DOHH2 (cell line): Measurements from ENCODE around the gene SMIM45.

Experiments
- H3F3A ChIP-seq: fragments of 200-600 bp; sonication (generic), shearing (Covaris generic); 2 replicates; pipeline ENCODE4 v1.6.0; 2016; ENCODE audit warnings: antibody characterized with exemption, mild to moderate bottlenecking; ENCODE audit not compliant: control insufficient read depth, insufficient read depth
- H3K27ac ChIP-seq: fragments of 200-600 bp; sonication (generic); 2 replicates; pipeline ENCODE4 v1.5.1; 2014; ENCODE audit warnings: low read depth, mild to moderate bottlenecking, low read length, moderate library complexity
- H3K27me3 ChIP-seq: fragments of 200-600 bp; sonication (generic); 2 replicates; pipeline ENCODE4 v1.6.1; 2014; ENCODE audit warnings: mild to moderate bottlenecking, low read length, mixed read lengths; ENCODE audit not compliant: control insufficient read depth
- H3K36me3 ChIP-seq: fragments of 200-600 bp; sonication (generic); 2 replicates; pipeline ENCODE4 v1.6.1; 2014; ENCODE audit warnings: mild to moderate bottlenecking, low read length, moderate library complexity, mixed read lengths; ENCODE audit not compliant: control insufficient read depth
- H3K4me1 ChIP-seq: fragments of 200-600 bp; sonication (generic); 2 replicates; pipeline ENCODE4 v1.6.1; 2014; ENCODE audit warnings: mild to moderate bottlenecking, low read length, mixed read lengths; ENCODE audit not compliant: control insufficient read depth
- H3K4me2 ChIP-seq: fragments of 200-600 bp; sonication (generic); 2 replicates; pipeline ENCODE4 v1.6.0; 2014; ENCODE audit warnings: mild to moderate bottlenecking, low read length, moderate library complexity
- H3K4me3 ChIP-seq: fragments of 200-600 bp; sonication (generic); 2 replicates; pipeline ENCODE4 v1.5.1; 2014; ENCODE audit warnings: mild to moderate bottlenecking, low read length, mixed read lengths
- H3K79me2 ChIP-seq: fragments of 200-600 bp; sonication (generic); 2 replicates; pipeline ENCODE4 v1.6.1; 2014; ENCODE audit warnings: mild to moderate bottlenecking, low read length, mixed read lengths; ENCODE audit not compliant: control insufficient read depth
- H3K9me2 ChIP-seq: fragments of 200-600 bp; sonication (generic); replicated peaks from 2 replicates; pipeline ENCODE4 v1.6.1; 2014; ENCODE audit warnings: mild to moderate bottlenecking, low read length, mixed read lengths; ENCODE audit not compliant: control insufficient read depth
- H3K9me3 ChIP-seq: fragments of 200-600 bp; sonication (generic); 2 replicates; pipeline ENCODE4 v1.6.1; 2014; ENCODE audit warnings: antibody characterized with exemption, low read length, mixed read lengths; ENCODE audit not compliant: control insufficient read depth, insufficient read depth
- H4K20me1 ChIP-seq: fragments of 200-600 bp; sonication (generic); 2 replicates; pipeline ENCODE4 v1.6.0; 2014; ENCODE audit warnings: low read depth, mild to moderate bottlenecking, antibody characterized with exemption, low read length, moderate library complexity; ENCODE audit not compliant: control insufficient read depth, insufficient read depth
- CTCF ChIP-seq: fragments of 200-600 bp; sonication (generic); IDR thresholded peaks from one replicate; pipeline ENCODE4 v1.5.1; 2014; ENCODE audit warnings: antibody characterized with exemption, mild to moderate bottlenecking, low read depth, low read length; ENCODE audit not compliant: poor library complexity, severe bottlenecking
- EZH2phosphoT487 ChIP-seq: fragments of 200-600 bp; sonication (generic); IDR thresholded peaks from 2 replicates; pipeline ENCODE4 v1.6.1; 2017; ENCODE audit warnings: borderline replicate concordance, mild to moderate bottlenecking, antibody characterized with exemption, low read length, moderate library complexity, mixed read lengths

Gene SMIM45

GRCh38 chr22:41911001-41911611 lies 40.8 kb upstream of the SMIM45 start:
- H3K79me2 ChIP-seq: no peaks in the 10 kb centered on the region
- TF ChIP-seq CTCF (no peak), EZH2phosphoT487 (no peak)
- H3K36me3 ChIP-seq: peaks cover 7% of the 10 kb centered on the region
- no peak overlapping the region for H3K27ac ChIP-seq
- no peaks in the 10 kb centered on the region for H3K9me2 ChIP-seq
- peak overlapping the region; percentile 57 for H3K4me2 ChIP-seq
- peak overlapping the region; percentile 47 for H3K4me3 ChIP-seq
- H4K20me1 ChIP-seq: peaks cover 3% of the 10 kb centered on the region; the same call in 1 of the 2 replicates
- H3F3A ChIP-seq: peaks cover 4% of the 10 kb centered on the region; the same call in 1 of the 2 replicates
- no peaks in the 10 kb centered on the region for H3K9me3 ChIP-seq
- H3K27me3 ChIP-seq: peaks cover 69% of the 10 kb centered on the region
- H3K4me1 ChIP-seq: peaks cover 42% of the 10 kb centered on the region

- Histone ChIP-seq H3K27me3 (peaks cover 83% of the 10 kb centered on the region), H4K20me1 (peaks cover 3% of the 10 kb centered on the region; the same call in 1 of the 2 replicates), H3K79me2 (no peaks in the 10 kb centered on the region), H3K4me3 (no peak overlapping the region), H3K9me2 (no peaks in the 10 kb centered on the region), H3K4me1 (peaks cover 54% of the 10 kb centered on the region), H3K27ac (no peak overlapping the region), H3K9me3 (no peaks in the 10 kb centered on the region), H3K4me2 (no peak overlapping the region), H3F3A (peaks cover 3% of the 10 kb centered on the region), H3K36me3 (no peaks in the 10 kb centered on the region; the same call in 1 of the 2 replicates)
- TF ChIP-seq EZH2phosphoT487 (no peak; the same call in 1 of the 2 replicates), CTCF (no peak)
Observed at GRCh38 chr22:41912338-41913039, 39.5 kb upstream of the SMIM45 start.

- Histone ChIP-seq H3K4me1 (peaks cover 61% of the 10 kb centered on the region), H3K79me2 (no peaks in the 10 kb centered on the region), H3K27ac (no peak overlapping the region), H3K4me2 (no peak overlapping the region), H3K9me2 (no peaks in the 10 kb centered on the region), H3K9me3 (no peaks in the 10 kb centered on the region), H4K20me1 (peaks cover 3% of the 10 kb centered on the region; the same call in 1 of the 2 replicates), H3K27me3 (peaks cover 89% of the 10 kb centered on the region), H3F3A (peaks cover 3% of the 10 kb centered on the region), H3K4me3 (no peak overlapping the region), H3K36me3 (no peaks in the 10 kb centered on the region)
- no peak for TF ChIP-seq CTCF
- TF ChIP-seq EZH2phosphoT487: no peak
Observed at GRCh38 chr22:41913040-41913719, 38.8 kb upstream of the SMIM45 start.
